Panc1 (cell line): ENCODE data around the gene TUBG1. TPM values are rescaled to one million over a fixed set of nuclear protein-coding genes. Genes with fewer than 3 reads are reported as not detected.

Experiments used
- ATAC-seq: fragments of 200-7000 bp; cut with Tn5 transposase; 2 replicates; pipeline ENCODE4 v1.9.1; 2020; ENCODE audit warnings: mild to moderate bottlenecking, moderate library complexity
- BruUV-seq: library from RNA; stranded (reverse); fragments of 400-500 nt; replicated peaks from 2 replicates; lab custom pipeline; 2021; lab: Mats Ljungman, UMichigan
- CTCF ChIA-PET: fragments of 300-600 bp; sonication (Branson Sonifier 250); formaldehyde crosslinking; loops from one replicate; lab custom pipeline; 2022; ENCODE audit warnings: antibody characterized with exemption; lab: Charles Lee
- POLR2A ChIA-PET: fragments of 300-600 bp; sonication (Branson Sonifier 250); formaldehyde crosslinking; loops from one replicate; lab custom pipeline; 2022; ENCODE audit warnings: antibody characterized with exemption; lab: Charles Lee
- DNase-seq: peaks from one replicate; pipeline ENCODE4 v3.0.0-alpha.2; 2010; ENCODE audit warnings: low read depth, low spot score
- H3K27ac ChIP-seq: 2 replicates; pipeline ENCODE4 v1.5.1; 2011; ENCODE audit warnings: mild to moderate bottlenecking, low read length, inconsistent platforms
- H3K27me3 ChIP-seq: fragments of 200-500 bp; sonication (Bioruptor generic); 2 replicates; pipeline ENCODE4 v1.6.0; 2014; ENCODE audit warnings: low read length, inconsistent platforms; ENCODE audit not compliant: control insufficient read depth, insufficient read depth
- H3K36me3 ChIP-seq: fragments of 200-500 bp; sonication (Bioruptor generic); 2 replicates; pipeline ENCODE4 v1.5.1; 2014; ENCODE audit warnings: inconsistent platforms, mild to moderate bottlenecking, low read length, moderate library complexity; ENCODE audit not compliant: control insufficient read depth, insufficient read depth
- H3K4me1 ChIP-seq: 2 replicates; pipeline ENCODE4 v1.5.1; 2011; ENCODE audit warnings: inconsistent platforms, mild to moderate bottlenecking, low read length, moderate library complexity; ENCODE audit not compliant: control insufficient read depth, insufficient read depth
- H3K4me3 ChIP-seq, 2 experiments: 2 replicates each; pipeline ENCODE4 v1.5.1; 2011 to 2012; ENCODE audit warnings: low read depth in 2 of 2, low read length in 2 of 2, mild to moderate bottlenecking in 2 of 2, inconsistent platforms in 1 of 2, moderate library complexity in 1 of 2
- H3K9me3 ChIP-seq: fragments of 200-500 bp; sonication (Bioruptor generic); 2 replicates; pipeline ENCODE4 v1.5.1; 2014; ENCODE audit warnings: low read depth, mild to moderate bottlenecking, inconsistent platforms, low read length, moderate library complexity; ENCODE audit not compliant: control insufficient read depth, insufficient read depth
- POLR2AphosphoS5 ChIP-seq: IDR thresholded peaks from 2 replicates; pipeline ENCODE4 v1.6.1; 2012; ENCODE audit warnings: mild to moderate bottlenecking, low read depth, low read length, moderate library complexity
- SIN3A ChIP-seq: IDR thresholded peaks from 2 replicates; pipeline ENCODE4 v1.6.1; 2012; ENCODE audit warnings: low read depth, mild to moderate bottlenecking, low read length, moderate library complexity, borderline replicate concordance; ENCODE audit not compliant: insufficient read depth
- TCF7L2 ChIP-seq: IDR thresholded peaks from 2 replicates; pipeline ENCODE4 v1.6.1; 2011; ENCODE audit warnings: mild to moderate bottlenecking, low read depth, low read length, inconsistent platforms
- in situ Hi-C: cut with HindIII; loops from 2 replicates; pipeline ENCODE4 v1.10.0; 2016; ENCODE audit warnings: low sequenced_read_pairs, low pct_unique_long_range_greater_than_20kb
- intact Hi-C: fragments of 100-400 bp; cut with micrococcal nuclease; formaldehyde crosslinking; loops from one replicate; pipeline ENCODE4 v1.10.0; 2022; ENCODE audit not compliant: unreplicated experiment
- total RNA-seq: library from RNA; stranded (reverse); gene quantifications from one replicate; pipeline ENCODE4 v1.2.1, GENCODE V29; 2021; ENCODE audit not compliant: unreplicated experiment
- TF ChIP-seq, protein P1 (sequence below): fragments of 450-650 bp; IDR thresholded peaks from 2 replicates; pipeline ENCODE4 v1.5.1; 2017; ENCODE audit warnings: mild to moderate bottlenecking
- TF ChIP-seq, protein P2 (sequence below), 2 experiments: IDR thresholded peaks; 2 replicates each; pipeline ENCODE4 v1.6.1; 2011 to 2012; ENCODE audit warnings: low read depth in 2 of 2, control low read depth in 1 of 2, low read length in 1 of 2, mild to moderate bottlenecking in 1 of 2, moderate library complexity in 1 of 2; ENCODE audit not compliant: insufficient read depth in 1 of 2

TUBG1 gene
- total RNA-seq, 1 experiment from 2014 or later: 99.8 TPM

DNA sequence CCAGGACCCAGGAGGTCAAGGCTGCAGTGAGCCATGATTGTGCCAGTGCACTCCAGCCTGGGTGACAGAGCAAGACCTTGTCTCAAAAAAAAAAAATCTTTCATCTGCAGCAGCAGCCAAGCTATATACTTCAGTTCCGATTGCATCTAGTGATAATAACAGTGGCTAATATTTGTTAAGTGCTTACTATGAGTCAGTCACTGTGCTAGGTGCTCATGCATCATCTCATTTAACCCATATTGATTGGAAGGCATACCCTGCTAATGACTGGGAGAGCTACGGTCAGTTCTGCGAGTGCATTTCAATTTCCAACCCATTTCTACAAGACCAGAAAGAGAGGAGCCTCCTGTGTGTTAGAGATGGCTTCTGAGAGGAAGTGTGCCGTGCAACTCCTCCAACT, 41.9 kb downstream of the TUBG1 start:
- intact Hi-C loops: no loop called here
- POLR2A ChIA-PET: no interaction called here
- Histone ChIP-seq H3K9me3 (no peaks in the 10 kb centered on the region), H3K27me3 (no peaks in the 10 kb centered on the region), H3K27ac (no peak overlapping the region), H3K4me1 (no peaks in the 10 kb centered on the region), H3K4me3 (no peak overlapping the region), H3K36me3 (no peaks in the 10 kb centered on the region)
- BruUV-seq: no TSS peak
- in situ Hi-C loops: no loop called here
- ATAC-seq: no peak
- no peak for DNase-seq
- CTCF ChIA-PET: interaction anchor here (0.7 kb wide), 2 partner anchors 21 to 29 kb away, joined by 4 to 6 read pairs; no protein-coding TSS in a partner anchor
- TF ChIP-seq, protein P1, sequence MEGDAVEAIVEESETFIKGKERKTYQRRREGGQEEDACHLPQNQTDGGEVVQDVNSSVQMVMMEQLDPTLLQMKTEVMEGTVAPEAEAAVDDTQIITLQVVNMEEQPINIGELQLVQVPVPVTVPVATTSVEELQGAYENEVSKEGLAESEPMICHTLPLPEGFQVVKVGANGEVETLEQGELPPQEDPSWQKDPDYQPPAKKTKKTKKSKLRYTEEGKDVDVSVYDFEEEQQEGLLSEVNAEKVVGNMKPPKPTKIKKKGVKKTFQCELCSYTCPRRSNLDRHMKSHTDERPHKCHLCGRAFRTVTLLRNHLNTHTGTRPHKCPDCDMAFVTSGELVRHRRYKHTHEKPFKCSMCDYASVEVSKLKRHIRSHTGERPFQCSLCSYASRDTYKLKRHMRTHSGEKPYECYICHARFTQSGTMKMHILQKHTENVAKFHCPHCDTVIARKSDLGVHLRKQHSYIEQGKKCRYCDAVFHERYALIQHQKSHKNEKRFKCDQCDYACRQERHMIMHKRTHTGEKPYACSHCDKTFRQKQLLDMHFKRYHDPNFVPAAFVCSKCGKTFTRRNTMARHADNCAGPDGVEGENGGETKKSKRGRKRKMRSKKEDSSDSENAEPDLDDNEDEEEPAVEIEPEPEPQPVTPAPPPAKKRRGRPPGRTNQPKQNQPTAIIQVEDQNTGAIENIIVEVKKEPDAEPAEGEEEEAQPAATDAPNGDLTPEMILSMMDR: no peak
- TF ChIP-seq, protein P2, sequence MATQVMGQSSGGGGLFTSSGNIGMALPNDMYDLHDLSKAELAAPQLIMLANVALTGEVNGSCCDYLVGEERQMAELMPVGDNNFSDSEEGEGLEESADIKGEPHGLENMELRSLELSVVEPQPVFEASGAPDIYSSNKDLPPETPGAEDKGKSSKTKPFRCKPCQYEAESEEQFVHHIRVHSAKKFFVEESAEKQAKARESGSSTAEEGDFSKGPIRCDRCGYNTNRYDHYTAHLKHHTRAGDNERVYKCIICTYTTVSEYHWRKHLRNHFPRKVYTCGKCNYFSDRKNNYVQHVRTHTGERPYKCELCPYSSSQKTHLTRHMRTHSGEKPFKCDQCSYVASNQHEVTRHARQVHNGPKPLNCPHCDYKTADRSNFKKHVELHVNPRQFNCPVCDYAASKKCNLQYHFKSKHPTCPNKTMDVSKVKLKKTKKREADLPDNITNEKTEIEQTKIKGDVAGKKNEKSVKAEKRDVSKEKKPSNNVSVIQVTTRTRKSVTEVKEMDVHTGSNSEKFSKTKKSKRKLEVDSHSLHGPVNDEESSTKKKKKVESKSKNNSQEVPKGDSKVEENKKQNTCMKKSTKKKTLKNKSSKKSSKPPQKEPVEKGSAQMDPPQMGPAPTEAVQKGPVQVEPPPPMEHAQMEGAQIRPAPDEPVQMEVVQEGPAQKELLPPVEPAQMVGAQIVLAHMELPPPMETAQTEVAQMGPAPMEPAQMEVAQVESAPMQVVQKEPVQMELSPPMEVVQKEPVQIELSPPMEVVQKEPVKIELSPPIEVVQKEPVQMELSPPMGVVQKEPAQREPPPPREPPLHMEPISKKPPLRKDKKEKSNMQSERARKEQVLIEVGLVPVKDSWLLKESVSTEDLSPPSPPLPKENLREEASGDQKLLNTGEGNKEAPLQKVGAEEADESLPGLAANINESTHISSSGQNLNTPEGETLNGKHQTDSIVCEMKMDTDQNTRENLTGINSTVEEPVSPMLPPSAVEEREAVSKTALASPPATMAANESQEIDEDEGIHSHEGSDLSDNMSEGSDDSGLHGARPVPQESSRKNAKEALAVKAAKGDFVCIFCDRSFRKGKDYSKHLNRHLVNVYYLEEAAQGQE (IDR thresholded peaks at IDR 0.05; ENCODE audit: insufficient read depth in 1 of 2, low read depth in 2 of 2, low read length in 1 of 2): no peak
- no peak for TF ChIP-seq SIN3A
- no peak for TF ChIP-seq TCF7L2
- TF ChIP-seq POLR2AphosphoS5: no peak

DNA sequence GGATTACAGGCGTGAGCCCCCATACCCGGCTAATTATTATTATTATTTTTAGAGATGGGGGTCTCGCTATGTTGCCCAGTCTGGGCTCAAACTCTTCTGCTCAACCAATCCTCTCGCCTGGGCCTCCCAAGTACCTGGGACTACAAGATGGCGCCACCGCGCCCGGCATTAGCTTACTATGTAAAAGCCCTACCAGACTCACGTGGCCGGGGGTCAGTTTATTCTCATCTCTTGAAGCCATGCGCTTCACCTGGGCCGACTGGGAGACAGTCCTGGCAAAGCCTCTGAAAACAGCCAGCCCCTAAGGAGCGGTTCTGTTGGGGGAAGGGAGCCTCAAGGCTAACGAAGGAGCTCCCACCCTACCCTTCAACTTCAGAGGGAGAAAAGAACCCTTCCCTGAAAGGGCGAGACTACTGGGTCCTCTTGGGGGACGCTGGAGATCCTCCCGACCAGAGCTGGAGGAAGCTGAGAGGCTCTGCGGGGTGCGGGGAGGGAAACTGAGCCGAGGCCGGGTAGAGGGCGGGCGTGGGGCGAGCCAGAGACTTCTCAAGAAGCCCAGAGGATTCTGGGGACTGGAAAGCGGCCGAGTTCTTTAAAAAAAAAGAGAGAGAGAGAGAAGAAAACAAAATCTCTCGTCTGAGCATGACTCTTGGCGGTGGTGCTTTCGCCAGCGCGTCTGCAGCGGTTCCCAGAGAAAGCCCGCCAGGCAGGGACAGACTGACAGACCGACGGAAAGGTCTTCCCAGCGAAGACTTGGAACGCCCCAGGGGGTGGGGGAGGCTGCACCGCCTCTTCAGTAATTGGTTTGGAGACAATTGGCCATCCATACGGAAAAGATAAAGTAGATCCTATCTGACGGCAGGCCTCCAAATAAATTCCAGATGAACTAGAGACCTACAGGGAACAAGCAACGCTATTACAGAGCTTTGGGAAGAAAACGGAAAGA, 44.0 kb downstream of the TUBG1 start:
- H3K4me3 ChIP-seq: peak overlapping the region; percentile 10 to 21
- ChIA-PET POLR2A (no interaction called here), CTCF (interaction anchor here (0.8 kb wide), 1 partner anchor 35 kb away, joined by 3 read pairs; no protein-coding TSS in a partner anchor)
- no peaks in the 10 kb centered on the region for H3K4me1 ChIP-seq
- TF ChIP-seq, protein P1: no peak
- TF ChIP-seq SIN3A (no peak), POLR2AphosphoS5 (no peak), TCF7L2 (no peak)
- TF ChIP-seq, protein P2 (IDR thresholded peaks at IDR 0.05; ENCODE audit: insufficient read depth in 1 of 2, low read depth in 2 of 2, low read length in 1 of 2): no peak
- in situ Hi-C loops: no loop called here
- DNase-seq: no peak
- no TSS peak for BruUV-seq
- intact Hi-C loops: no loop called here
- peak overlapping the region; percentile 42; the same call in 1 of the 2 replicates for H3K27ac ChIP-seq
- H3K27me3 ChIP-seq: no peaks in the 10 kb centered on the region
- no peaks in the 10 kb centered on the region for H3K36me3 ChIP-seq
- peak; percentile 49; the same call in 1 of the 2 replicates for ATAC-seq
- no peaks in the 10 kb centered on the region for H3K9me3 ChIP-seq
